IMR-90 (cell line): Measurements from ENCODE around the gene C11orf65. TPM values are rescaled to one million over a fixed set of nuclear protein-coding genes. Genes with fewer than 3 reads are reported as not detected.

Experiments
- ATAC-seq: fragments of 200-7000 bp; cut with Tn5 transposase; 2 replicates; pipeline ENCODE4 v1.9.1; 2020; ENCODE audit warnings: low read depth, mild to moderate bottlenecking, moderate library complexity
- BruUV-seq: library from RNA; stranded (reverse); fragments of 400-500 nt; replicated peaks from 2 replicates; lab custom pipeline; 2021; lab: Mats Ljungman, UMichigan
- CTCF ChIA-PET: fragments of 300-600 bp; formaldehyde crosslinking; extraction: SDS; loops from one replicate; lab custom pipeline; 2021; ENCODE audit warnings: antibody characterized with exemption; lab: Yijun Ruan, JAX
- POLR2A ChIA-PET: fragments of 300-600 bp; sonication (Branson Sonifier 250); formaldehyde crosslinking; loops from one replicate; lab custom pipeline; 2022; ENCODE audit warnings: antibody characterized with exemption; ENCODE audit not compliant: unreplicated experiment; lab: Charles Lee
- DNase-seq: peaks from one replicate; pipeline ENCODE4 v3.0.0; 2013
- H2AFZ ChIP-seq: replicated peaks from 2 replicates; pipeline ENCODE3; 2013; ENCODE audit warnings: low read length, mild to moderate bottlenecking; ENCODE audit not compliant: poor library complexity
- H2AK5ac ChIP-seq: 2 replicates; pipeline ENCODE4 v1.6.1; 2013; ENCODE audit warnings: low read depth, low read length, inconsistent platforms
- H2AK9ac ChIP-seq: replicated peaks from 2 replicates; pipeline ENCODE3; 2013; ENCODE audit warnings: mild to moderate bottlenecking, low read depth, low read length, moderate library complexity; ENCODE audit not compliant: poor library complexity
- H2BK120ac ChIP-seq: 2 replicates; pipeline ENCODE4 v1.6.1; 2013; ENCODE audit warnings: low read depth, low read length, inconsistent platforms
- H2BK15ac ChIP-seq: 3 replicates; pipeline ENCODE4 v1.6.1; 2013; ENCODE audit warnings: low read depth, low read length, inconsistent platforms
- H2BK20ac ChIP-seq: 2 replicates; pipeline ENCODE4 v1.6.1; 2013; ENCODE audit warnings: low read depth, mild to moderate bottlenecking, inconsistent platforms, low read length, moderate library complexity
- H2BK5ac ChIP-seq: 2 replicates; pipeline ENCODE4 v1.6.1; 2013; ENCODE audit warnings: mild to moderate bottlenecking, low read depth, low read length, inconsistent platforms; ENCODE audit not compliant: poor library complexity, severe bottlenecking
- H3K14ac ChIP-seq: replicated peaks from 2 replicates; pipeline ENCODE4 v1.6.1; 2013; ENCODE audit warnings: low read depth, low read length, inconsistent platforms
- H3K18ac ChIP-seq: 2 replicates; pipeline ENCODE4 v1.6.1; 2013; ENCODE audit warnings: low read depth, low read length, control low read depth
- H3K23ac ChIP-seq: 2 replicates; pipeline ENCODE4 v1.6.1; 2013; ENCODE audit warnings: low read depth, low read length, inconsistent platforms
- H3K27ac ChIP-seq: 2 replicates; pipeline ENCODE4 v1.5.1; 2013; ENCODE audit warnings: mild to moderate bottlenecking, control low read depth, low read length; ENCODE audit not compliant: insufficient read depth
- H3K27me3 ChIP-seq: 2 replicates; pipeline ENCODE4 v1.6.1; 2013; ENCODE audit warnings: low read length; ENCODE audit not compliant: control insufficient read depth, insufficient read depth
- H3K36me3 ChIP-seq: 2 replicates; pipeline ENCODE4 v1.6.1; 2013; ENCODE audit warnings: low read length, mixed read lengths; ENCODE audit not compliant: control insufficient read depth, insufficient read depth
- H3K4ac ChIP-seq: 2 replicates; pipeline ENCODE4 v1.6.1; 2013; ENCODE audit warnings: low read depth, low read length, inconsistent platforms
- H3K4me1 ChIP-seq: 2 replicates; pipeline ENCODE4 v1.6.1; 2013; ENCODE audit warnings: low read length, mixed read lengths; ENCODE audit not compliant: control insufficient read depth, insufficient read depth
- H3K4me2 ChIP-seq: 2 replicates; pipeline ENCODE4 v1.6.1; 2013; ENCODE audit warnings: low read depth, mild to moderate bottlenecking, control low read depth, low read length, moderate library complexity
- H3K4me3 ChIP-seq: 2 replicates; pipeline ENCODE4 v1.5.1; 2013; ENCODE audit warnings: low read depth, mild to moderate bottlenecking, control low read depth, low read length, moderate library complexity; ENCODE audit not compliant: insufficient read depth
- H3K56ac ChIP-seq: 2 replicates; pipeline ENCODE4 v1.6.1; 2013; ENCODE audit warnings: low read length, inconsistent platforms; ENCODE audit not compliant: insufficient read depth; ENCODE audit errors: extremely low read depth
- H3K79me1 ChIP-seq, 2 experiments: 2 replicates each; pipeline ENCODE4 v1.6.1; 2013; ENCODE audit warnings: low read length in 2 of 2, inconsistent platforms in 1 of 2, low read depth in 1 of 2
- H3K9ac ChIP-seq: 2 replicates; pipeline ENCODE4 v1.6.1; 2013; ENCODE audit warnings: low read depth, low read length, control low read depth
- H3K9me1 ChIP-seq: 2 replicates; pipeline ENCODE4 v1.6.1; 2013; ENCODE audit warnings: low read length, inconsistent platforms; ENCODE audit not compliant: insufficient read depth
- H3K9me3 ChIP-seq: 2 replicates; pipeline ENCODE4 v1.6.1; 2013; ENCODE audit warnings: low read length; ENCODE audit not compliant: control insufficient read depth, insufficient read depth
- H4K20me1 ChIP-seq: 2 replicates; pipeline ENCODE4 v1.6.1; 2013; ENCODE audit warnings: low read length, inconsistent platforms; ENCODE audit not compliant: insufficient read depth
- H4K5ac ChIP-seq: 2 replicates; pipeline ENCODE4 v1.6.1; 2013; ENCODE audit warnings: mild to moderate bottlenecking, low read depth, low read length, control low read depth
- H4K8ac ChIP-seq, 2 experiments: 2 replicates each; pipeline ENCODE4 v1.6.1; 2013; ENCODE audit warnings: low read depth in 2 of 2, low read length in 2 of 2, control low read depth in 1 of 2, inconsistent platforms in 1 of 2
- H4K91ac ChIP-seq: 2 replicates; pipeline ENCODE4 v1.6.1; 2013; ENCODE audit warnings: low read depth, low read length, inconsistent platforms; ENCODE audit not compliant: insufficient read depth
- BHLHE40 ChIP-seq: fragments of 150-350 bp; IDR thresholded peaks from 2 replicates; pipeline ENCODE4 v1.6.1; 2016; ENCODE audit warnings: mild to moderate bottlenecking, low read depth, low read length
- CTCF ChIP-seq: conservative IDR thresholded peaks from 2 replicates; pipeline ENCODE4 v1.5.1; 2012; ENCODE audit warnings: mild to moderate bottlenecking, low read depth, low read length, improper control_type of control experiment
- ELK1 ChIP-seq: fragments of 150-350 bp; IDR thresholded peaks from 2 replicates; pipeline ENCODE4 v1.6.1; 2016; ENCODE audit warnings: low read depth, mild to moderate bottlenecking, low read length, moderate library complexity, borderline replicate concordance
- FOS ChIP-seq: fragments of 150-350 bp; IDR thresholded peaks from 2 replicates; pipeline ENCODE4 v1.6.1; 2016; ENCODE audit warnings: low read depth, low read length
- MAZ ChIP-seq: IDR thresholded peaks from 2 replicates; pipeline ENCODE4 v1.6.1; 2012; ENCODE audit warnings: low read depth, mild to moderate bottlenecking, low read length, improper control_type of control experiment, moderate library complexity, borderline replicate concordance
- MXI1 ChIP-seq: IDR thresholded peaks from 2 replicates; pipeline ENCODE4 v1.6.1; 2012; ENCODE audit warnings: low read depth, mild to moderate bottlenecking, low read length, moderate library complexity, borderline replicate concordance
- NFE2L2 ChIP-seq: fragments of 150-350 bp; IDR thresholded peaks from 2 replicates; pipeline ENCODE4 v1.6.1; 2016; ENCODE audit warnings: low read depth, mild to moderate bottlenecking, low read length
- RAD21 ChIP-seq: IDR thresholded peaks from 2 replicates; pipeline ENCODE4 v1.6.1; 2012; ENCODE audit warnings: low read length, improper control_type of control experiment
- RCOR1 ChIP-seq: IDR thresholded peaks from 2 replicates; pipeline ENCODE4 v1.6.1; 2012; ENCODE audit warnings: mild to moderate bottlenecking, low read length, improper control_type of control experiment; ENCODE audit not compliant: insufficient replicate concordance
- RFX5 ChIP-seq: IDR thresholded peaks from 2 replicates; pipeline ENCODE4 v1.8.0; 2012; ENCODE audit warnings: low read depth, mild to moderate bottlenecking, low read length, moderate library complexity
- SMC3 ChIP-seq: fragments of 150-350 bp; IDR thresholded peaks from 2 replicates; pipeline ENCODE4 v1.6.1; 2016; ENCODE audit warnings: low read depth, mild to moderate bottlenecking, antibody characterized with exemption, low read length, moderate library complexity
- USF2 ChIP-seq: fragments of 150-350 bp; IDR thresholded peaks from 2 replicates; pipeline ENCODE4 v1.6.1; 2017; ENCODE audit warnings: mild to moderate bottlenecking, antibody characterized with exemption, low read length, low read depth
- WGBS, 2 experiments: methylation state at CpG; one replicate each; pipeline versions ENCODE4 v1.1.5 to v1.1.7; 2013; ENCODE audit warnings: missing lambda C conversion rate in 2 of 2; ENCODE audit not compliant: insufficient read length in 1 of 2; ENCODE audit errors: extremely low coverage in 2 of 2; 5-methylcytosine and 5-hydroxymethylcytosine counted together
- dilution Hi-C: fragments of 300-500 bp; cut with HindIII; formaldehyde crosslinking; loops from one replicate; pipeline ENCODE4 v1.14.3; 2018; ENCODE audit warnings: low sequenced_read_pairs; ENCODE audit not compliant: unreplicated experiment
- in situ Hi-C: fragments of 300-500 bp; cut with MboI; formaldehyde crosslinking; loops from 3 replicates; pipeline ENCODE4 v1.14.3; 2019; ENCODE audit warnings: low sequenced_read_pairs, inconsistent platforms, mixed read lengths
- intact Hi-C: fragments of 100-400 bp; cut with micrococcal nuclease; formaldehyde crosslinking; loops from 2 replicates; pipeline ENCODE4 v1.10.0; 2022
- polyA plus RNA-seq, 3 experiments: library from polyadenylated mRNA; depleted of rRNA; stranded (reverse); fragments of >200 nt; gene quantifications; 2 replicates each; pipeline ENCODE4 v1.2.3, GENCODE V29; 2012; ENCODE audit warnings: low replicate concordance in 1 of 3
- total RNA-seq: library from RNA; depleted of rRNA; stranded (reverse); fragments of >200 nt; gene quantifications from 2 replicates; pipeline ENCODE4 v1.2.3, GENCODE V29; 2012

Gene C11orf65
- total and polyA plus RNA-seq, 2 of the 4 experiments (the other 2 are of a cell fraction): 0.12 to 0.18 TPM

GRCh38 chr11:108500721-108501120 lies 33.4 kb upstream of the C11orf65 start:
- no TSS peak for BruUV-seq

More at GRCh38 chr11:108500721-108501120, 33.4 kb upstream of the C11orf65 start:
- H3K56ac ChIP-seq: no peak overlapping the region
- H4K20me1 ChIP-seq: no peaks in the 10 kb centered on the region
- DNase-seq (no peak), ATAC-seq (no peak)
- no peak overlapping the region for H3K27ac ChIP-seq
- no peak overlapping the region for H3K4ac ChIP-seq
- H2BK120ac ChIP-seq: peak overlapping the region; percentile 26; the same call in 1 of the 2 replicates
- H3K4me3 ChIP-seq: no peak overlapping the region
- H3K27me3 ChIP-seq: no peaks in the 10 kb centered on the region
- H3K4me2 ChIP-seq: no peak overlapping the region
- no peak overlapping the region for H2AK9ac ChIP-seq
- no peak for TF ChIP-seq USF2
- TF ChIP-seq MXI1: no peak
- TF ChIP-seq CTCF: no peak
- TF ChIP-seq RCOR1: no peak
- TF ChIP-seq SMC3: no peak
- no peak for TF ChIP-seq NFE2L2
- TF ChIP-seq RFX5: no peak
- TF ChIP-seq FOS: no peak
- TF ChIP-seq BHLHE40: no peak
- TF ChIP-seq RAD21: no peak
- TF ChIP-seq ELK1: no peak
- TF ChIP-seq MAZ: no peak
- no CpG with 5 or more reads among the region's 2 CpGs for WGBS, 2 experiments
- no peak overlapping the region for H3K18ac ChIP-seq
- H2AK5ac ChIP-seq: no peak overlapping the region
- H3K9me3 ChIP-seq: no peaks in the 10 kb centered on the region
- H3K36me3 ChIP-seq: no peaks in the 10 kb centered on the region
- no peak overlapping the region for H2BK5ac ChIP-seq
- dilution Hi-C loops: no loop called here
- CTCF ChIA-PET: no interaction called here
- no peak overlapping the region for H4K8ac ChIP-seq
- peaks cover 3% of the 10 kb centered on the region for H3K4me1 ChIP-seq
- intact Hi-C loops: no loop called here
- H3K79me1 ChIP-seq: peaks cover 8 to 20% of the 10 kb centered on the region in 2 experiments; a peak in 3 of 4 replicates
- no peak overlapping the region for H3K14ac ChIP-seq
- H2BK20ac ChIP-seq: no peak overlapping the region
- H3K9ac ChIP-seq: no peak overlapping the region
- no peak overlapping the region for H3K23ac ChIP-seq
- no peak overlapping the region for H4K91ac ChIP-seq
- no peaks in the 10 kb centered on the region for H3K9me1 ChIP-seq
- peak overlapping the region; percentile 6 for H2AFZ ChIP-seq
- POLR2A ChIA-PET: no interaction called here
- no peak overlapping the region for H2BK15ac ChIP-seq
- in situ Hi-C loops: no loop called here
- no peak overlapping the region for H4K5ac ChIP-seq
